ENCODE measurements around the gene ARHGAP28.

- TF ChIP-seq, protein P1, sequence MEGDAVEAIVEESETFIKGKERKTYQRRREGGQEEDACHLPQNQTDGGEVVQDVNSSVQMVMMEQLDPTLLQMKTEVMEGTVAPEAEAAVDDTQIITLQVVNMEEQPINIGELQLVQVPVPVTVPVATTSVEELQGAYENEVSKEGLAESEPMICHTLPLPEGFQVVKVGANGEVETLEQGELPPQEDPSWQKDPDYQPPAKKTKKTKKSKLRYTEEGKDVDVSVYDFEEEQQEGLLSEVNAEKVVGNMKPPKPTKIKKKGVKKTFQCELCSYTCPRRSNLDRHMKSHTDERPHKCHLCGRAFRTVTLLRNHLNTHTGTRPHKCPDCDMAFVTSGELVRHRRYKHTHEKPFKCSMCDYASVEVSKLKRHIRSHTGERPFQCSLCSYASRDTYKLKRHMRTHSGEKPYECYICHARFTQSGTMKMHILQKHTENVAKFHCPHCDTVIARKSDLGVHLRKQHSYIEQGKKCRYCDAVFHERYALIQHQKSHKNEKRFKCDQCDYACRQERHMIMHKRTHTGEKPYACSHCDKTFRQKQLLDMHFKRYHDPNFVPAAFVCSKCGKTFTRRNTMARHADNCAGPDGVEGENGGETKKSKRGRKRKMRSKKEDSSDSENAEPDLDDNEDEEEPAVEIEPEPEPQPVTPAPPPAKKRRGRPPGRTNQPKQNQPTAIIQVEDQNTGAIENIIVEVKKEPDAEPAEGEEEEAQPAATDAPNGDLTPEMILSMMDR (IDR thresholded peaks at IDR 0.05): no peak
- no peak for TF ChIP-seq ZFX (IDR thresholded peaks at IDR 0.05; ENCODE audit: borderline replicate concordance)
Observed at GRCh38 chr18:6929370-6930102, 200.0 kb downstream of the ARHGAP28 start.

Measured in 22Rv1 (cell line).